C4-2B (cell line): ENCODE data around the gene CRCP.

Experiments used
- ZFX ChIP-seq: fragments of 450-650 bp; IDR thresholded peaks from 2 replicates; pipeline ENCODE4 v1.6.1; 2017
- TF ChIP-seq, protein P1 (sequence below): fragments of 450-650 bp; conservative IDR thresholded peaks from 2 replicates; pipeline ENCODE4 v1.5.1; 2017; ENCODE audit warnings: mild to moderate bottlenecking

GRCh38 chr7:66157060-66157459 lies 42.4 kb downstream of the CRCP start:
- TF ChIP-seq, protein P1, sequence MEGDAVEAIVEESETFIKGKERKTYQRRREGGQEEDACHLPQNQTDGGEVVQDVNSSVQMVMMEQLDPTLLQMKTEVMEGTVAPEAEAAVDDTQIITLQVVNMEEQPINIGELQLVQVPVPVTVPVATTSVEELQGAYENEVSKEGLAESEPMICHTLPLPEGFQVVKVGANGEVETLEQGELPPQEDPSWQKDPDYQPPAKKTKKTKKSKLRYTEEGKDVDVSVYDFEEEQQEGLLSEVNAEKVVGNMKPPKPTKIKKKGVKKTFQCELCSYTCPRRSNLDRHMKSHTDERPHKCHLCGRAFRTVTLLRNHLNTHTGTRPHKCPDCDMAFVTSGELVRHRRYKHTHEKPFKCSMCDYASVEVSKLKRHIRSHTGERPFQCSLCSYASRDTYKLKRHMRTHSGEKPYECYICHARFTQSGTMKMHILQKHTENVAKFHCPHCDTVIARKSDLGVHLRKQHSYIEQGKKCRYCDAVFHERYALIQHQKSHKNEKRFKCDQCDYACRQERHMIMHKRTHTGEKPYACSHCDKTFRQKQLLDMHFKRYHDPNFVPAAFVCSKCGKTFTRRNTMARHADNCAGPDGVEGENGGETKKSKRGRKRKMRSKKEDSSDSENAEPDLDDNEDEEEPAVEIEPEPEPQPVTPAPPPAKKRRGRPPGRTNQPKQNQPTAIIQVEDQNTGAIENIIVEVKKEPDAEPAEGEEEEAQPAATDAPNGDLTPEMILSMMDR = no peak
- TF ChIP-seq ZFX = no peak
